Measurements from ENCODE around the gene SRD5A1. TPM values are rescaled to one million over a fixed set of nuclear protein-coding genes. Genes with fewer than 3 reads are reported as not detected.

SRD5A1 gene
- 10.0 and 11.1 TPM in 2 replicates for total RNA-seq

GRCh38 chr5:6632888-6633468 lies at the start of gene SRD5A1, which contains the start of gene NSUN2:
TSS of gene SRD5A1 (plus strand) at chr5:6633440. CDS start at chr5:6633577, 137 bp downstream.
TSS of gene NSUN2 (minus strand) at chr5:6633044. CDS start at chr5:6632979, 65 bp downstream.

GRCh38 chr5:6713274-6714225 lies 80.3 kb downstream of the SRD5A1 start, which contains the start of gene TENT4A:
TSS of gene TENT4A (plus strand) at chr5:6713432. CDS start at chr5:6713984, 552 bp downstream.

Other genes starting within 250 kb of the SRD5A1 start
- gene UBE2QL1, start 184.6 kb upstream of the SRD5A1 start, total RNA-seq, result 0.06 and 0.13 TPM in 2 replicates
- 41.0 and 57.5 TPM in 2 replicates for gene NSUN2, start 396 bp upstream of the SRD5A1 start, total RNA-seq
- 11.8 and 12.3 TPM in 2 replicates for gene TENT4A, start 80.0 kb downstream of the SRD5A1 start, total RNA-seq